H9 (cell line): Measurements from ENCODE around the gene CCDC92. TPM values are rescaled to one million over a fixed set of nuclear protein-coding genes. Genes with fewer than 3 reads are reported as not detected.

Source experiments
- DNase-seq: peaks from one replicate; pipeline ENCODE4 v3.0.0-alpha.2; 2017
- H2AFZ ChIP-seq: one replicate; pipeline ENCODE4 v1.6.1; 2013; ENCODE audit warnings: mild to moderate bottlenecking, low read length, control low read depth, moderate library complexity
- H2AK5ac ChIP-seq: 2 replicates; pipeline ENCODE4 v1.6.1; 2013; ENCODE audit warnings: low read length, control low read depth, mixed read lengths; ENCODE audit not compliant: insufficient read length
- H2BK120ac ChIP-seq: one replicate; pipeline ENCODE4 v1.6.1; 2013; ENCODE audit warnings: low read depth, mild to moderate bottlenecking, low read length, control low read depth, inconsistent platforms; ENCODE audit not compliant: poor library complexity, severe bottlenecking
- H2BK12ac ChIP-seq: 2 replicates; pipeline ENCODE4 v1.6.1; 2013; ENCODE audit warnings: low read length, control low read depth, mixed read lengths, low read depth; ENCODE audit not compliant: insufficient read length
- H2BK15ac ChIP-seq: 2 replicates; pipeline ENCODE4 v1.6.1; 2013; ENCODE audit warnings: low read depth, low read length, control low read depth
- H2BK20ac ChIP-seq: one replicate; pipeline ENCODE4 v1.6.1; 2013; ENCODE audit warnings: low read depth, mild to moderate bottlenecking, low read length, control low read depth, inconsistent platforms; ENCODE audit not compliant: poor library complexity, severe bottlenecking
- H2BK5ac ChIP-seq: 2 replicates; pipeline ENCODE4 v1.6.1; 2013; ENCODE audit warnings: low read length, control low read depth, mixed read lengths; ENCODE audit not compliant: insufficient read length
- H3K14ac ChIP-seq: 2 replicates; pipeline ENCODE4 v1.6.1; 2013; ENCODE audit warnings: low read length, control low read depth; ENCODE audit not compliant: insufficient read depth
- H3K18ac ChIP-seq: 2 replicates; pipeline ENCODE4 v1.6.1; 2013; ENCODE audit warnings: low read depth, mild to moderate bottlenecking, mixed read lengths, low read length, control low read depth; ENCODE audit not compliant: insufficient read length
- H3K23ac ChIP-seq: 2 replicates; pipeline ENCODE4 v1.6.1; 2013; ENCODE audit warnings: low read length, control low read depth, mixed read lengths, low read depth; ENCODE audit not compliant: insufficient read length
- H3K23me2 ChIP-seq: 2 replicates; pipeline ENCODE4 v1.6.1; 2013; ENCODE audit warnings: low read depth, mild to moderate bottlenecking, mixed read lengths, low read length, control low read depth; ENCODE audit not compliant: insufficient read length, poor library complexity, severe bottlenecking
- H3K27ac ChIP-seq: 2 replicates; pipeline ENCODE4 v1.5.1; 2013; ENCODE audit warnings: low read length, control low read depth, mixed read lengths, low read depth; ENCODE audit not compliant: insufficient read length
- H3K27me3 ChIP-seq: 2 replicates; pipeline ENCODE4 v1.6.1; 2013; ENCODE audit warnings: low read length, control low read depth, inconsistent platforms; ENCODE audit not compliant: insufficient read depth
- H3K4ac ChIP-seq: 2 replicates; pipeline ENCODE4 v1.6.1; 2013; ENCODE audit warnings: low read depth, mild to moderate bottlenecking, control low read depth, inconsistent platforms, low read length, moderate library complexity
- H3K4me1 ChIP-seq: 2 replicates; pipeline ENCODE4 v1.6.1; 2013; ENCODE audit warnings: low read length, control low read depth, inconsistent platforms; ENCODE audit not compliant: insufficient read depth
- H3K4me2 ChIP-seq: 2 replicates; pipeline ENCODE4 v1.6.1; 2013; ENCODE audit warnings: low read length, control low read depth, mixed read lengths; ENCODE audit not compliant: insufficient read length, insufficient read depth
- H3K56ac ChIP-seq: 2 replicates; pipeline ENCODE4 v1.6.1; 2013; ENCODE audit warnings: low read depth, mild to moderate bottlenecking, mixed read lengths, low read length, control low read depth; ENCODE audit not compliant: insufficient read length
- H3K79me1 ChIP-seq: 2 replicates; pipeline ENCODE4 v1.6.1; 2013; ENCODE audit warnings: low read depth, mild to moderate bottlenecking, moderate library complexity, low read length, control low read depth, inconsistent platforms; ENCODE audit not compliant: insufficient read depth, poor library complexity, severe bottlenecking
- H3K79me2 ChIP-seq: 2 replicates; pipeline ENCODE4 v1.6.1; 2013; ENCODE audit warnings: low read length, control low read depth, inconsistent platforms; ENCODE audit not compliant: insufficient read depth
- H3K9ac ChIP-seq: 2 replicates; pipeline ENCODE4 v1.6.1; 2013; ENCODE audit warnings: low read length, control low read depth, mixed read lengths; ENCODE audit not compliant: insufficient read length; ENCODE audit errors: extremely low read depth
- H3K9me3 ChIP-seq: one replicate; pipeline ENCODE4 v1.6.1; 2013; ENCODE audit warnings: low read depth, low read length, inconsistent platforms; ENCODE audit not compliant: control insufficient read depth
- H3T11ph ChIP-seq: one replicate; pipeline ENCODE4 v1.6.1; 2013; ENCODE audit warnings: mild to moderate bottlenecking, low read length, control low read depth, inconsistent platforms
- H4K20me1 ChIP-seq: one replicate; pipeline ENCODE4 v1.6.1; 2013; ENCODE audit not compliant: control insufficient read depth, insufficient read length, insufficient read depth
- H4K5ac ChIP-seq: 2 replicates; pipeline ENCODE4 v1.6.1; 2013; ENCODE audit warnings: low read depth, mild to moderate bottlenecking, mixed read lengths, low read length, control low read depth; ENCODE audit not compliant: insufficient read length
- H4K8ac ChIP-seq: replicated peaks from 2 replicates; pipeline ENCODE4 v1.6.1; 2013; ENCODE audit warnings: low read length, control low read depth, mixed read lengths, low read depth; ENCODE audit not compliant: insufficient read length
- H4K91ac ChIP-seq: 2 replicates; pipeline ENCODE4 v1.6.1; 2013; ENCODE audit warnings: low read depth, mild to moderate bottlenecking, moderate library complexity, mixed read lengths, low read length, control low read depth; ENCODE audit not compliant: insufficient read length
- H3K27ac Mint-ChIP-seq, 3 experiments: 2 replicates in 2 of 3; 3 replicates in 1 of 3; pipeline ENCODE4 v1.8.0; 2020 to 2021; ENCODE audit warnings: mixed read lengths in 3 of 3, mild to moderate bottlenecking in 1 of 3, moderate library complexity in 1 of 3
- H3K27me3 Mint-ChIP-seq: 2 replicates; pipeline ENCODE4 v1.8.0; 2021; ENCODE audit warnings: low read depth, mild to moderate bottlenecking, moderate library complexity, mixed read lengths
- H3K36me3 Mint-ChIP-seq, 3 experiments: 2 replicates in 2 of 3; 3 replicates in 1 of 3; pipeline ENCODE4 v1.8.0; 2020 to 2021; ENCODE audit warnings: low read depth in 3 of 3, mixed read lengths in 3 of 3; ENCODE audit not compliant: insufficient read depth in 1 of 3
- H3K4me1 Mint-ChIP-seq, 2 experiments: 2 replicates each; pipeline ENCODE4 v1.8.0; 2020; ENCODE audit warnings: mixed read lengths in 2 of 2
- H3K4me3 Mint-ChIP-seq, 2 experiments: 2 replicates in 1 of 2; 3 replicates in 1 of 2; pipeline ENCODE4 v1.8.0; 2020 to 2021; ENCODE audit warnings: mild to moderate bottlenecking in 2 of 2, mixed read lengths in 2 of 2, moderate library complexity in 1 of 2
- H3K9me3 Mint-ChIP-seq, 2 experiments: 2 replicates in 1 of 2; 3 replicates in 1 of 2; pipeline ENCODE4 v1.8.0; 2020; ENCODE audit warnings: mild to moderate bottlenecking in 2 of 2, mixed read lengths in 2 of 2, moderate library complexity in 1 of 2
- CTCF ChIP-seq: fragments of 200-600 bp; sonication (generic); conservative IDR thresholded peaks from 3 replicates; pipeline ENCODE4 v1.8.0; 2021; ENCODE audit warnings: antibody characterized with exemption, mild to moderate bottlenecking
- WGBS: extraction: QIAGEN DNeasy Blood & Tissue Kit; methylation state at CpG from one replicate; pipeline ENCODE4 v1.1.7; 2013; ENCODE audit warnings: missing lambda C conversion rate, low lambda C conversion rate, mixed read lengths; ENCODE audit not compliant: insufficient read length; ENCODE audit errors: extremely low coverage; 5-methylcytosine and 5-hydroxymethylcytosine counted together
- total RNA-seq: library from RNA; stranded (reverse); gene quantifications from 2 replicates; pipeline ENCODE4 v1.2.1, GENCODE V29; 2021

Gene CCDC92
- total RNA-seq, 1 experiment from 2014 or later = 1.3 TPM

DNA sequence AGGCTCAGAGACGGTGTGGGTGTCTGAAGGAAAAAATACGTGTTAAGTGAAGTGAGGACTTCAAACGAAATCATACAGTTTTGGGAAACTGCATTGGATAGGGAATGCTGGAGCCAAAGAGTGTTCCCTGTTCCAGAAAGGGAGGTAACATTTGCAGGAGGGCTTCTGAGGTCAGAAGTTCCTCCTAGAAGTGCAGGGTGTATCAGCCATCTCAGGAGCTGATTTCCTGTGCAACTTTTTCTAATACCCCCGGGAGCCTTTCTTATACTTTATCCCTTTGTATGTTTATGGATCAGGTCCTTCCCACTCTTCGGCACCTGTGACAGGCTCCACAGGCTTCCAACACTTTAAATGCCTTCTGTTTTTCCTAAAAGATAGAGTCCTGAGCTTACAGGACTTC lies 25.3 kb upstream of the CCDC92 start:
- no peak overlapping the region for H4K5ac ChIP-seq
- H3K27ac Mint-ChIP-seq = no peak overlapping the region

More for the DNA sequence above, 25.3 kb upstream of the CCDC92 start:
- no peaks in the 10 kb centered on the region for H3K79me2 ChIP-seq
- no peaks in the 10 kb centered on the region for H3K9me3 ChIP-seq
- no peak overlapping the region for H3K9ac ChIP-seq
- H3T11ph ChIP-seq = no peak overlapping the region
- no peak for DNase-seq
- no peak overlapping the region for H3K18ac ChIP-seq
- no peak overlapping the region for H4K8ac ChIP-seq
- H2AFZ ChIP-seq = no peak overlapping the region
- H3K4ac ChIP-seq = no peak overlapping the region
- no peaks in the 10 kb centered on the region for H3K4me1 ChIP-seq
- H3K4me1 Mint-ChIP-seq = peaks cover 16 to 25% of the 10 kb centered on the region in 2 experiments
- no peaks in the 10 kb centered on the region for H3K79me1 ChIP-seq
- no peaks in the 10 kb centered on the region; the same call in 1 of the 2 replicates for H3K27me3 Mint-ChIP-seq
- no CpG with 5 or more reads among the region's 5 CpGs for WGBS
- H3K4me3 Mint-ChIP-seq = no peak overlapping the region
- no peak overlapping the region for H2AK5ac ChIP-seq
- H3K9me3 Mint-ChIP-seq = no peaks in the 10 kb centered on the region
- no peaks in the 10 kb centered on the region for H3K27me3 ChIP-seq
- H3K4me2 ChIP-seq = no peak overlapping the region
- H2BK120ac ChIP-seq = no peak overlapping the region
- no peak overlapping the region for H2BK15ac ChIP-seq
- no peak overlapping the region for H2BK5ac ChIP-seq
- no peak overlapping the region for H2BK20ac ChIP-seq
- H3K27ac ChIP-seq = no peak overlapping the region
- no peak overlapping the region for H2BK12ac ChIP-seq
- no peaks in the 10 kb centered on the region for H4K20me1 ChIP-seq
- H4K91ac ChIP-seq = no peak overlapping the region
- no peaks in the 10 kb centered on the region for H3K23me2 ChIP-seq
- peaks cover 2 to 4% (median 4%) of the 10 kb centered on the region in 3 experiments; a peak in 4 of 7 replicates for H3K36me3 Mint-ChIP-seq
- no peak overlapping the region for H3K56ac ChIP-seq
- H3K23ac ChIP-seq = no peak overlapping the region
- H3K14ac ChIP-seq = no peak overlapping the region
- no peak for TF ChIP-seq CTCF
